T-helper 2 cell (primary cell): ENCODE data around the gene HDLBP.

Experiments used
- DNase-seq, 5 experiments: peaks; one replicate each; pipeline versions ENCODE4 v3.0.0 to v3.0.0-alpha.2; 2012 to 2022

HDLBP gene

GRCh38 chr2:241252778-241253475, 62.5 kb downstream of the HDLBP start:
- DNase-seq, result no peak

- no peak for DNase-seq
Observed at GRCh38 chr2:241249654-241250053, 65.8 kb downstream of the HDLBP start.

GRCh38 chr2:241248897-241249296, 66.6 kb downstream of the HDLBP start:
- no peak for DNase-seq

- DNase-seq, result no peak
Observed at GRCh38 chr2:241248289-241248688, 67.2 kb downstream of the HDLBP start.

- DNase-seq, result no peak
Observed at GRCh38 chr2:241244368-241244767, 71.1 kb downstream of the HDLBP start.

GRCh38 chr2:241242306-241242705, 73.2 kb downstream of the HDLBP start:
- no peak for DNase-seq

- no peak for DNase-seq
Observed at GRCh38 chr2:241241669-241242068, 73.8 kb downstream of the HDLBP start.

GRCh38 chr2:241240320-241241004, 75.0 kb downstream of the HDLBP start:
- DNase-seq, result no peak

- no peak for DNase-seq
Observed at GRCh38 chr2:241239552-241240202, 75.8 kb downstream of the HDLBP start.

- no peak for DNase-seq
Observed at GRCh38 chr2:241238693-241239198, 76.7 kb downstream of the HDLBP start.

GRCh38 chr2:241237949-241238371, 77.5 kb downstream of the HDLBP start:
- no peak for DNase-seq

- DNase-seq, result no peak
Observed at GRCh38 chr2:241237047-241237446, 78.4 kb downstream of the HDLBP start.

GRCh38 chr2:241235859-241236593, 79.4 kb downstream of the HDLBP start:
- no peak for DNase-seq

- no peak for DNase-seq
Observed at GRCh38 chr2:241234962-241235740, 80.3 kb downstream of the HDLBP start.

- no peak for DNase-seq
Observed at GRCh38 chr2:241234066-241234790, 81.2 kb downstream of the HDLBP start.

GRCh38 chr2:241232736-241233575, 82.5 kb downstream of the HDLBP start:
- no peak for DNase-seq

GRCh38 chr2:241230435-241230834, 85.0 kb downstream of the HDLBP start:
- no peak for DNase-seq

GRCh38 chr2:241229563-241230401, 85.7 kb downstream of the HDLBP start:
- DNase-seq, result no peak

GRCh38 chr2:241228860-241229516, 86.5 kb downstream of the HDLBP start:
- no peak for DNase-seq
